ENCODE data around the gene DYNLRB2.

DNA sequence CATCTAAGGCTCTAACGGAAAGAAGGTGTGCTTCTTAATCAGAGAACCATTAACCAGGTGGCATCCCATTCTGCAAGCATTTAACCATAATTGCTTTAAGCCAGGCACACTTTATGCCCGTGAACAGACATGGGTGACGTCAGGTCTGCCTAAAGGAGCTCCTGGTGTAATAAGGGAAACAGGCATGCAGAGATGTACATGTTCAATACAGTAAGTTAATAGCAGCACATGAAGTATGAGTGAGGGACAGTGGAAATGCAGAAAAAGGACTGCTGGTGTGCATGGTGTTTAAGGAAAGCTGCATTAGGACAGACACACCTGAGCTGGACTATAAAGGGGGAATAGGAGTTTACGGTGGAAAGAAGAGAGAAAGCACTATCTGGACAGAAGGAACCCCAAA is 18.6 kb downstream of the DYNLRB2 start:
- TF ChIP-seq, protein P1, sequence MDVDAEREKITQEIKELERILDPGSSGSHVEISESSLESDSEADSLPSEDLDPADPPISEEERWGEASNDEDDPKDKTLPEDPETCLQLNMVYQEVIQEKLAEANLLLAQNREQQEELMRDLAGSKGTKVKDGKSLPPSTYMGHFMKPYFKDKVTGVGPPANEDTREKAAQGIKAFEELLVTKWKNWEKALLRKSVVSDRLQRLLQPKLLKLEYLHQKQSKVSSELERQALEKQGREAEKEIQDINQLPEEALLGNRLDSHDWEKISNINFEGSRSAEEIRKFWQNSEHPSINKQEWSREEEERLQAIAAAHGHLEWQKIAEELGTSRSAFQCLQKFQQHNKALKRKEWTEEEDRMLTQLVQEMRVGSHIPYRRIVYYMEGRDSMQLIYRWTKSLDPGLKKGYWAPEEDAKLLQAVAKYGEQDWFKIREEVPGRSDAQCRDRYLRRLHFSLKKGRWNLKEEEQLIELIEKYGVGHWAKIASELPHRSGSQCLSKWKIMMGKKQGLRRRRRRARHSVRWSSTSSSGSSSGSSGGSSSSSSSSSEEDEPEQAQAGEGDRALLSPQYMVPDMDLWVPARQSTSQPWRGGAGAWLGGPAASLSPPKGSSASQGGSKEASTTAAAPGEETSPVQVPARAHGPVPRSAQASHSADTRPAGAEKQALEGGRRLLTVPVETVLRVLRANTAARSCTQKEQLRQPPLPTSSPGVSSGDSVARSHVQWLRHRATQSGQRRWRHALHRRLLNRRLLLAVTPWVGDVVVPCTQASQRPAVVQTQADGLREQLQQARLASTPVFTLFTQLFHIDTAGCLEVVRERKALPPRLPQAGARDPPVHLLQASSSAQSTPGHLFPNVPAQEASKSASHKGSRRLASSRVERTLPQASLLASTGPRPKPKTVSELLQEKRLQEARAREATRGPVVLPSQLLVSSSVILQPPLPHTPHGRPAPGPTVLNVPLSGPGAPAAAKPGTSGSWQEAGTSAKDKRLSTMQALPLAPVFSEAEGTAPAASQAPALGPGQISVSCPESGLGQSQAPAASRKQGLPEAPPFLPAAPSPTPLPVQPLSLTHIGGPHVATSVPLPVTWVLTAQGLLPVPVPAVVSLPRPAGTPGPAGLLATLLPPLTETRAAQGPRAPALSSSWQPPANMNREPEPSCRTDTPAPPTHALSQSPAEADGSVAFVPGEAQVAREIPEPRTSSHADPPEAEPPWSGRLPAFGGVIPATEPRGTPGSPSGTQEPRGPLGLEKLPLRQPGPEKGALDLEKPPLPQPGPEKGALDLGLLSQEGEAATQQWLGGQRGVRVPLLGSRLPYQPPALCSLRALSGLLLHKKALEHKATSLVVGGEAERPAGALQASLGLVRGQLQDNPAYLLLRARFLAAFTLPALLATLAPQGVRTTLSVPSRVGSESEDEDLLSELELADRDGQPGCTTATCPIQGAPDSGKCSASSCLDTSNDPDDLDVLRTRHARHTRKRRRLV (CRISPR knock-in tag; IDR thresholded peaks at IDR 0.05): no peak
- TF ChIP-seq SMC3 (IDR thresholded peaks at IDR 0.05; ENCODE audit: low read length) (no peak), BRCA1 (CRISPR knock-in tag; IDR thresholded peaks at IDR 0.05) (no peak), ELF1 (CRISPR knock-in tag; IDR thresholded peaks at IDR 0.05) (no peak), SP1 (IDR thresholded peaks at IDR 0.05) (no peak), SP1 (CRISPR knock-in tag; IDR thresholded peaks at IDR 0.05) (no peak), POLR2A (IDR thresholded peaks at IDR 0.05; ENCODE audit: insufficient read depth in 1 of 2, low read depth in 2 of 2, low read length in 2 of 2) (no peak), HNRNPL (IDR thresholded peaks at IDR 0.05; ENCODE audit: low read depth, low read length) (no peak), GABPA (IDR thresholded peaks at IDR 0.05; ENCODE audit: low read depth, low read length) (no peak), GABPA (CRISPR knock-in tag; IDR thresholded peaks at IDR 0.05; ENCODE audit: low read depth) (no peak)
- TF ChIP-seq, protein P2, sequence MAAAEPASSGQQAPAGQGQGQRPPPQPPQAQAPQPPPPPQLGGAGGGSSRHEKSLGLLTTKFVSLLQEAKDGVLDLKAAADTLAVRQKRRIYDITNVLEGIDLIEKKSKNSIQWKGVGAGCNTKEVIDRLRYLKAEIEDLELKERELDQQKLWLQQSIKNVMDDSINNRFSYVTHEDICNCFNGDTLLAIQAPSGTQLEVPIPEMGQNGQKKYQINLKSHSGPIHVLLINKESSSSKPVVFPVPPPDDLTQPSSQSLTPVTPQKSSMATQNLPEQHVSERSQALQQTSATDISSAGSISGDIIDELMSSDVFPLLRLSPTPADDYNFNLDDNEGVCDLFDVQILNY (CRISPR knock-in tag; conservative IDR thresholded peaks at IDR 0.05): no peak
- TF ChIP-seq, protein P3, sequence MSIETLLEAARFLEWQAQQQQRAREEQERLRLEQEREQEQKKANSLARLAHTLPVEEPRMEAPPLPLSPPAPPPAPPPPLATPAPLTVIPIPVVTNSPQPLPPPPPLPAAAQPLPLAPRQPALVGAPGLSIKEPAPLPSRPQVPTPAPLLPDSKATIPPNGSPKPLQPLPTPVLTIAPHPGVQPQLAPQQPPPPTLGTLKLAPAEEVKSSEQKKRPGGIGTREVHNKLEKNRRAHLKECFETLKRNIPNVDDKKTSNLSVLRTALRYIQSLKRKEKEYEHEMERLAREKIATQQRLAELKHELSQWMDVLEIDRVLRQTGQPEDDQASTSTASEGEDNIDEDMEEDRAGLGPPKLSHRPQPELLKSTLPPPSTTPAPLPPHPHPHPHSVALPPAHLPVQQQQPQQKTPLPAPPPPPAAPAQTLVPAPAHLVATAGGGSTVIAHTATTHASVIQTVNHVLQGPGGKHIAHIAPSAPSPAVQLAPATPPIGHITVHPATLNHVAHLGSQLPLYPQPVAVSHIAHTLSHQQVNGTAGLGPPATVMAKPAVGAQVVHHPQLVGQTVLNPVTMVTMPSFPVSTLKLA (IDR thresholded peaks at IDR 0.05): no peak
- TF ChIP-seq, protein P4, sequence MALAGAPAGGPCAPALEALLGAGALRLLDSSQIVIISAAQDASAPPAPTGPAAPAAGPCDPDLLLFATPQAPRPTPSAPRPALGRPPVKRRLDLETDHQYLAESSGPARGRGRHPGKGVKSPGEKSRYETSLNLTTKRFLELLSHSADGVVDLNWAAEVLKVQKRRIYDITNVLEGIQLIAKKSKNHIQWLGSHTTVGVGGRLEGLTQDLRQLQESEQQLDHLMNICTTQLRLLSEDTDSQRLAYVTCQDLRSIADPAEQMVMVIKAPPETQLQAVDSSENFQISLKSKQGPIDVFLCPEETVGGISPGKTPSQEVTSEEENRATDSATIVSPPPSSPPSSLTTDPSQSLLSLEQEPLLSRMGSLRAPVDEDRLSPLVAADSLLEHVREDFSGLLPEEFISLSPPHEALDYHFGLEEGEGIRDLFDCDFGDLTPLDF (CRISPR knock-in tag; IDR thresholded peaks at IDR 0.05): no peak
- TF ChIP-seq, protein P5, sequence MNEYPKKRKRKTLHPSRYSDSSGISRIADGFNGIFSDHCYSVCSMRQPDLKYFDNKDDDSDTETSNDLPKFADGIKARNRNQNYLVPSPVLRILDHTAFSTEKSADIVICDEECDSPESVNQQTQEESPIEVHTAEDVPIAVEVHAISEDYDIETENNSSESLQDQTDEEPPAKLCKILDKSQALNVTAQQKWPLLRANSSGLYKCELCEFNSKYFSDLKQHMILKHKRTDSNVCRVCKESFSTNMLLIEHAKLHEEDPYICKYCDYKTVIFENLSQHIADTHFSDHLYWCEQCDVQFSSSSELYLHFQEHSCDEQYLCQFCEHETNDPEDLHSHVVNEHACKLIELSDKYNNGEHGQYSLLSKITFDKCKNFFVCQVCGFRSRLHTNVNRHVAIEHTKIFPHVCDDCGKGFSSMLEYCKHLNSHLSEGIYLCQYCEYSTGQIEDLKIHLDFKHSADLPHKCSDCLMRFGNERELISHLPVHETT (CRISPR knock-in tag; conservative IDR thresholded peaks at IDR 0.05): no peak

Data from HepG2 (cell line).